ENCODE data around the gene ACOT11.

ACOT11 gene

DNA sequence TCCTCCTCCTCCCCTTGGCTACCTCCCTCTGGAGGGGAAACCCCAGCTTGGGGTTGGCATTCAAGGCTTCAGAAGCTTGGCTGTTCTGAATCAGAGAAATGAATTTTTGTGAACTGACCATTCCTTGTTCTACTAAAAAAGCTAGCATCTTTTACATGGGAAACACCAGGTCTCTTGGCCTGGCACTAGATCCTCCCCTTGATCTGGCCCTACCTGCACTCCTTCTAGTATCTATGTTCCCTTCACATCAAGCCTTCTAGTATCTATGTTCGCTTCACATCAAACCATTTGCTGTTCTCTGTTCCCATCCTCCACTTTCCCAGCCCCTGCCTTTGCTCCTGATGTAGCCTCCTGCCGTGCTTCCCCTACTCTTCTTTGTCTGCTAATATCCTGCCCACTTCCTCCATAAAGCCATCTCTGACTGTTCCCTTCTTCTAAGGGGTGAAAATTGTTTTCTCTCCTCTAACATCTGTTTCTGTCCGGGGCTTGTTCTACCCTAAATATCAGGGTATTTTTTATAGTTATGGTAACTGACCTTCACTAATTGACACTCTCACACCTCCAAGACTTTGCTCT is 49.5 kb downstream of the ACOT11 start:
- no peak for DNase-seq
- no peaks in the 10 kb centered on the region for H3K27me3 ChIP-seq (replicated peaks)
- no peak overlapping the region for H3K4me3 ChIP-seq (ENCODE audit: low read depth, low read length)
- no peaks in the 10 kb centered on the region for H3K36me3 ChIP-seq (replicated peaks)
- TF ChIP-seq, protein P1, sequence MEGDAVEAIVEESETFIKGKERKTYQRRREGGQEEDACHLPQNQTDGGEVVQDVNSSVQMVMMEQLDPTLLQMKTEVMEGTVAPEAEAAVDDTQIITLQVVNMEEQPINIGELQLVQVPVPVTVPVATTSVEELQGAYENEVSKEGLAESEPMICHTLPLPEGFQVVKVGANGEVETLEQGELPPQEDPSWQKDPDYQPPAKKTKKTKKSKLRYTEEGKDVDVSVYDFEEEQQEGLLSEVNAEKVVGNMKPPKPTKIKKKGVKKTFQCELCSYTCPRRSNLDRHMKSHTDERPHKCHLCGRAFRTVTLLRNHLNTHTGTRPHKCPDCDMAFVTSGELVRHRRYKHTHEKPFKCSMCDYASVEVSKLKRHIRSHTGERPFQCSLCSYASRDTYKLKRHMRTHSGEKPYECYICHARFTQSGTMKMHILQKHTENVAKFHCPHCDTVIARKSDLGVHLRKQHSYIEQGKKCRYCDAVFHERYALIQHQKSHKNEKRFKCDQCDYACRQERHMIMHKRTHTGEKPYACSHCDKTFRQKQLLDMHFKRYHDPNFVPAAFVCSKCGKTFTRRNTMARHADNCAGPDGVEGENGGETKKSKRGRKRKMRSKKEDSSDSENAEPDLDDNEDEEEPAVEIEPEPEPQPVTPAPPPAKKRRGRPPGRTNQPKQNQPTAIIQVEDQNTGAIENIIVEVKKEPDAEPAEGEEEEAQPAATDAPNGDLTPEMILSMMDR (IDR thresholded peaks at IDR 0.05; ENCODE audit: low read depth, low read length, missing control alignments) = no peak
- no peak overlapping the region for H3K27ac ChIP-seq
- in situ Hi-C loops (cut with HindIII; ENCODE audit: low pct_ligation_motif_present, low sequenced_read_pairs) = no loop called here

DNA sequence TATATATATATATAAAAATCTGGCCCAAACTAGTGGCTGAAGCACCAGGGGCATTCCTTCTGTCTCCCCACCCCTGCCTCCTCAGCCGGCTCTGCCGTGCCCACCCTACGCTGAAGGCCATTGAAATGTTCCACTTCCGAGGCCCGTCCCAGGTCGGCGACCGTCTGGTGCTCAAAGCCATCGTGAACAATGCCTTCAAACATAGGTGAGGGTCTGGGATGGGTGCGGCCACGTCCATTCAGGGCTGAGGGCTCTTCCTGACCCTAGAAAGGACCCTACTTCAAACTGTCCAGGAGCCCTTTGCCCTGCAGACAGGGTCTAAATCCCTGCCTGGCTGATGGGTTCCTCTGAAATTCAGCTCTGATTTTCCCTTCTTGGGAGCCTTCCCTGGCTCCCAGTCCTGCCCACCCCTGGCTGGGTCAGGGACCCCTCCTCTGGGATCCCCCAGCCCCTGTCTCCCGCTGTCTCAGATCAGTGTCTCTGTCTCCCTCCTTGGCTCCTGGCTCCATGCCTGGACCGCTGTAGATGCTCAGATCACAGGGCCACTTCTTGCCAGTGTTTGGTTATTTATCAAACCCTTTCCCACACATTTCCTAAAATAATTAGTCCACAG is 51.3 kb downstream of the ACOT11 start:
- TF ChIP-seq, protein P1 (IDR thresholded peaks at IDR 0.05; ENCODE audit: low read depth, low read length, missing control alignments) = no peak
- Histone ChIP-seq H3K36me3 (replicated peaks) (no peaks in the 10 kb centered on the region), H3K4me3 (ENCODE audit: low read depth, low read length) (no peak overlapping the region), H3K27ac (no peak overlapping the region), H3K27me3 (replicated peaks) (no peaks in the 10 kb centered on the region)
- DNase-seq = no peak
- in situ Hi-C loops (cut with HindIII; ENCODE audit: low pct_ligation_motif_present, low sequenced_read_pairs) = no loop called here

DNA sequence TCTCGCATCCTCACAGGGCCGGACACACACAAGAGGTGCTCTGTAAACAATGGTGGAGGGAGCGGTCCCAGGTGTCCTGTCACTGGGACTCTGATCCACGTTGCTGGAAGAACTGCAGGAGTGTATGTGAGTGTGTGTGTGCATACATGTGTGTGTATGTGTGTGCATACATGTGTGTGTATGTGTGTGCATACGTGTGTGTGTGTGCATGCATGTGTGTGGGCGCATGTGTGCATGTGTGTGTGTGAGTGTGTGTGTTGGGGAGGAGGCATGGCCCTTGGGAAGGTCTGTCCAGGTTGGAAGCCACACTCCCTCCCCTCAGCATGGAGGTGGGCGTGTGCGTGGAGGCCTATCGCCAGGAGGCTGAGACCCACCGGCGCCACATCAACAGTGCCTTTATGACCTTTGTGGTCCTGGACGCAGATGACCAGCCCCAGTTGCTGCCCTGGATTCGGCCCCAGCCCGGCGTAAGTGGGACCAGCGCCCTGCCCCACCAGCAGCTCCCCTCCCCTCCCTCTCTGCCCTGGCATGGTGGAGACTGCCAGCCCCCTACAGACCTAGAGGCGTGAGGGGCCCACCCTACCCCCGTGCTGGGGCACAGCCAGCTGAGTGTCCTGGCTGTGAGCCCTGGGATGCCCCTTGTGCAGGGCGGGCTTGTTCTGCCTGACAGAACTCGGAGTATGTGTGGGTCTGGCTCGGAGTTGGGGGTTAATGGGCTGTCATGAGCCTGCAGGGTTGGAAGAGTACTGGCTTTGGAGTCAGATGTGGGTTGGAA is 53.1 kb downstream of the ACOT11 start:
- no peak for DNase-seq
- Histone ChIP-seq H3K27me3 (replicated peaks) (no peaks in the 10 kb centered on the region), H3K4me3 (ENCODE audit: low read depth, low read length) (no peak overlapping the region), H3K27ac (no peak overlapping the region), H3K36me3 (replicated peaks) (no peaks in the 10 kb centered on the region)
- TF ChIP-seq, protein P1 (IDR thresholded peaks at IDR 0.05; ENCODE audit: low read depth, low read length, missing control alignments) = no peak
- in situ Hi-C loops (cut with HindIII; ENCODE audit: low pct_ligation_motif_present, low sequenced_read_pairs) = no loop called here

DNA sequence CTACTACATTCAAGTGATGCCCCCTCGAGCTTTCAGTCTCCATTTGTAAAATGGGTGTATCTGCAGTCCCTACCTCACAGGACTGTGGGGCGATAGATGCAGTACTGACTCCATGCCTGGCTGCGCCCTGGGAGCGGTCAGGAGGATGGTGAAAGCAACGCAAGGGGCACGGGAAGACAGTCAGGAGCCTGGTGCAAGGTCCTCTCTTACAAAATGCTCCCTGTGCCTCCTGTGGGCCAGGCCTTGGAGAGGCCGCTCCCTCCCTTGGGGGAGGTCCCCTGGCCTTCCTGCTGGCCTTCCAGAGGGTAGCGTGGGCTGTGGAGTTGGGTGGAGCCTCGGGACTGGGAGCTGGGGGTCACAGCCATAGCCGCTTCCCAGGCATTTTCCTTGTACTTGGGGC is 53.7 kb downstream of the ACOT11 start:
- in situ Hi-C loops (cut with HindIII; ENCODE audit: low pct_ligation_motif_present, low sequenced_read_pairs) = no loop called here

DNA sequence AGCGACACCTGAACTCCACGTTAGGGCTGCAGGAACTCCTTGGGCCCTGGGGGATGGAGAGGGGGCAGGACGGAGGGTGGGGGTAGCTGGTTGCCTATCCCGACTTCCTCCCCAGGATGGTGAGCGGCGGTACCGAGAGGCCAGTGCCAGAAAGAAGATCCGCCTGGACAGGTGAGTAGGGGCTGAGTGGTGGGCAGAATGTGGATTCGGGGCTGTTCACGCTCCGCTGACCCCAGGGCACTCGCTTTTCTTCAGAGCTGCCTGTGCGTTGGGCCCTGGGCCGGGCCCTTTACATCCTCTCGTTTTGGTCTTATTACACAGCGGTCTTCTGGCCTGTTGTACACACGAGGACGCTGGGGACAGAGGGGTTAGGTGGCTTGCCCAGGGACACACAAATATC is 54.5 kb downstream of the ACOT11 start:
- no peak for DNase-seq
- in situ Hi-C loops (cut with HindIII; ENCODE audit: low pct_ligation_motif_present, low sequenced_read_pairs) = no loop called here

More for the DNA sequence above, 53.7 kb downstream of the ACOT11 start:
- Histone ChIP-seq H3K36me3 (replicated peaks) (no peaks in the 10 kb centered on the region), H3K27ac (no peak overlapping the region), H3K4me3 (ENCODE audit: low read depth, low read length) (no peak overlapping the region), H3K27me3 (replicated peaks) (no peaks in the 10 kb centered on the region)
- no peak for DNase-seq
- TF ChIP-seq, protein P1 (IDR thresholded peaks at IDR 0.05; ENCODE audit: low read depth, low read length, missing control alignments) = no peak

More for the DNA sequence above, 54.5 kb downstream of the ACOT11 start:
- H3K36me3 ChIP-seq (replicated peaks) = no peaks in the 10 kb centered on the region
- H3K4me3 ChIP-seq (ENCODE audit: low read depth, low read length) = no peak overlapping the region
- no peaks in the 10 kb centered on the region for H3K27me3 ChIP-seq (replicated peaks)
- TF ChIP-seq, protein P1 (IDR thresholded peaks at IDR 0.05; ENCODE audit: low read depth, low read length, missing control alignments) = no peak
- H3K27ac ChIP-seq = no peak overlapping the region
